Thymus (tissue), 11 donors: ENCODE data around the gene LRIT1. TPM values are rescaled to one million over a fixed set of nuclear protein-coding genes. Genes with fewer than 3 reads are reported as not detected.

Experiments
- DNase-seq, 9 donors: peaks; one replicate each; pipeline ENCODE4 v3.0.0-alpha.2; 2013; ENCODE audit warnings: low spot score in 9 of 9, low read depth in 6 of 9, missing footprints in 1 of 9
- H3K27ac ChIP-seq, 2 donors: one replicate each; pipeline ENCODE4 v1.5.1; 2013; ENCODE audit warnings: control low read depth in 1 of 2, low read depth in 1 of 2, low read length in 1 of 2, mild to moderate bottlenecking in 1 of 2, moderate library complexity in 1 of 2
- H3K27me3 ChIP-seq, 2 donors: one replicate each; pipeline ENCODE4 v1.5.1; 2013; ENCODE audit warnings: low read length in 1 of 2; ENCODE audit not compliant: control insufficient read depth in 2 of 2, insufficient read depth in 1 of 2
- H3K36me3 ChIP-seq, 2 donors: one replicate each; pipeline ENCODE4 v1.5.1; 2013; ENCODE audit warnings: low read length in 1 of 2, mild to moderate bottlenecking in 1 of 2, moderate library complexity in 1 of 2; ENCODE audit not compliant: control insufficient read depth in 2 of 2, insufficient read depth in 2 of 2
- H3K4me1 ChIP-seq, 2 donors: one replicate each; pipeline ENCODE4 v1.5.1; 2013; ENCODE audit warnings: low read length in 2 of 2; ENCODE audit not compliant: control insufficient read depth in 2 of 2, insufficient read depth in 2 of 2
- H3K4me3 ChIP-seq, 2 donors: one replicate each; pipeline ENCODE4 v1.5.1; 2013; ENCODE audit warnings: low read length in 2 of 2, control low read depth in 1 of 2, mild to moderate bottlenecking in 1 of 2
- H3K9me3 ChIP-seq, 2 donors: one replicate each; pipeline ENCODE4 v1.5.1; 2013; ENCODE audit warnings: low read length in 1 of 2, mild to moderate bottlenecking in 1 of 2; ENCODE audit not compliant: control insufficient read depth in 2 of 2, insufficient read depth in 1 of 2
- WGBS: extraction: QIAGEN DNeasy Blood & Tissue Kit; methylation state at CpG from one replicate; pipeline ENCODE4 v1.1.7; 2013; 5-methylcytosine and 5-hydroxymethylcytosine counted together
- polyA plus RNA-seq: library from polyadenylated mRNA; stranded (reverse); fragments of 200-250 nt; gene quantifications from one replicate; pipeline ENCODE4 v1.2.3, GENCODE V29; 2013
- total RNA-seq: library from RNA; stranded (reverse); fragments of 120-200 nt; gene quantifications from one replicate; pipeline ENCODE4 v1.2.4, GENCODE V29; 2013
- donor health status: healthy.

LRIT1 gene
- total and polyA plus RNA-seq, 2 donors: not detected

DNA sequence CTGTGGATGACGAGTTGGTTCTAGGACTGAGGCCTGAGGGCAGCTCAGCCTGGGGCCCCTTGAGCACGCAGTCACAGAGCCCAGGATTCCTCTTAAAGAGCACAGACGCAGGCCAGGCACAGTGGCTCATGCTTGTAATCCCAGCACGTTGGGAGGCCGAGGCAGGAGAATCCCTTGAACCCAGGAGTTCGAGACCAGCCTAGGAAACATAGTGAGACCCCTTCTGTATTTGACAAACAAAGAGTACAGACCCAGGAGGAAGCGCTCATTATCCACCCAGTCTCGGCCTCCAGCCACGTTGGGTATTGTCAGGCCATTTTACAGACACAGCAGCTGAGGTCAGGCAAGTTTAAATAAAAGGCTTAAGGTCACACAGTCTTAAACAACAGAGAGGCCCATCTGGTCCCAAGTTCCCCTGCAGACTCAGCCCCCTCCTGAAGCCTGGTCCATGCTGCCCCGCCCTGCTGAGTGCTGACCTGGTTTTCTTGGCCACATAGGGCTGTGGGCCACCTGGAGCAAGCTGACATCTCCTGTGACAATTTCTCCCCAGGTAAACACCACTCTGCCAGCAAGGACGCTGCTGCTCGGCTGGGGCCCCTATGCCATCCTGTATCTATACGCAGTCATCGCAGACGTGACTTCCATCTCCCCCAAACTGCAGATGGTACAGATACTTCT lies 16.1 kb upstream of the LRIT1 start:
- 85% methylated on average over 15 of the region's 15 CpGs for WGBS
- Histone ChIP-seq H3K36me3 (no peaks in the 10 kb centered on the region), H3K27me3 (peaks cover 0 to 13% of the 10 kb centered on the region in 2 donors), H3K9me3 (no peaks in the 10 kb centered on the region), H3K4me1 (no peaks in the 10 kb centered on the region), H3K4me3 (no peak overlapping the region), H3K27ac (no peak overlapping the region)
- DNase-seq: no peak

DNA sequence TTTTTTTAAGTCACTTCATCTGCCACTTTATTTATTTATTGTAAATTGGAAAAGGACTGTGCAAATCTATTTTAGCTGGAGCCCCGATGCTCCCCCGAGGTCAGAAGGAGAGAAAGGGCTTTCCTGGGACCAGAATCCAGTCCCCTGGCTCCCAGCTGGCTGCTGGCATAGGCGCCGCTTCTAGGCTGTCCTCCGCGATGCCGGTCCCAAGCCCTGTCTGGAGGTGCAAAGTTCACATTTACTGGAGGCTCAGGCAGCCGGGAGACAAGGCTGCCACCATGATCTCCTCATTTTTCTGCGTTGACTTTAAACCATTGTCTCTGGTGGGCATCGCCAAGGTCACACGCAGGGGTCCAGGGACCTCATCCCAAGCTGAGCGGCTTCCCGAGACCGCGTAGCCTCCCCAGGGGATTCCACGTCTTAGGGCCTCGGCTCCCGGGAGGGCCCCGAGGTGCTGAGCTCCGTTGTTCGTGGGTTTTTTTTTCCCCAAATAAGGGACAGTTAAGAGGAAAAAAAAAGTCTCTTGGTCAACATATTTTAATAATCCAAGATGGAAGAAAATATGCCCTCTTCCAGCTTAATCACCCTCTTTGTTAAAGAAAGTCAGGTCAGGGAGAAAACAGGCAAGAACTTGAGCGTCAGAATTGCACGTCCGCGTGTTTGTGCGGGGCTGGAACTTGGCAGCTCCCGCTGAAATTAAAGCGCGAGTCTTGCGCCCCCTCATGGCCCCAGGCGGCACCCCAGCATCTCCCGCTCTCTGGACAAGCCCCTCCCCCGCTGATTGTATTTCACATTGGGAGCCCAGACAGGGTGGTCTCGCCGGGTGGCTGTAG lies 15.4 kb upstream of the LRIT1 start:
- Histone ChIP-seq H3K36me3 (no peaks in the 10 kb centered on the region), H3K9me3 (no peaks in the 10 kb centered on the region), H3K27ac (no peak overlapping the region), H3K4me3 (no peak overlapping the region), H3K4me1 (no peaks in the 10 kb centered on the region), H3K27me3 (peaks cover 0 to 13% of the 10 kb centered on the region in 2 donors)
- WGBS: 43% methylated on average over 35 of the region's 35 CpGs
- peak in 5 of 9 donors; percentile 13 to 48 (median 26) for DNase-seq

DNA sequence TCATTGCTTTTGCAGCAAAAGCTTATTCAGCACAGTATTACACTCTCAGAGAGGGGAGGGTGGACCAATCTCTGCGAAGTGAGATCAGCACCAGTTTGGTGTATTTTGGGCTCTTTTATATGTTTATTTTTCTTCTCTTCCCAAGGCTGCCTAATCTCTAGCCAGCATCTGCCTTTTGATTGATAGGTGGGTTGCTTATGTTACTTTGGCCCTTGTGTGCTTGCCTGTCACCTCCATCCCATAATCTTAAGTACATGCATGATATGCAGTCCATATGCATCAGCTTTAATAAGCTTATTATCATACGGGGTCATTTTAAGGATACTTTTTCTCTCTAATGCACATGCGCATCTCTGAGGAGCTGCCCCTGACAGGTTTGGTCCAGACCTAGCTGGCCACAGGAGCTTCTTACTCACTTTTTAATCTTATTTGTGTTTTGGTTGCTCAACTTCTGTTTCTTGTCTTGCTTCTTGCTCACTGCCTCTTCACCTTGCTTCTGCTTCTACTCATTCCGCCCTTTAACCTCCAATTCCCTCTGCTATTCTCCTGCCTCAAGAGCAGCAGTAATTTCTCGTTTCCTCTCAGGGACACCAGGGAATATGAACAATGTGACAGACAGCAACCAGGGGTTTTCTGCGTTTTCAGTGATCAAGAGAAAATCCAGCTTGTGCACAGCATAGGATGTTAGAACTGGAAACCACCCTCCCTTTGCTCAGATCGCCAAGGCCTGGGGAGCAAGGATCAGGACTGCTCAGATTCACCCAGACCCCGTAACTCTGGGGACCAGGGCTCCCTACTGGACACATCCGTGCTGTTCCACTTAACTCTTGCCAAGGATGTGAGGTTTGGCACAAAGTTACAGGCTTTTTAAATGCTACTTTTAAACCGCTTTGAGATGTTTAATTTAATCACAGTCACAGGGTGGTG lies 13.5 kb upstream of the LRIT1 start:
- H3K36me3 ChIP-seq: no peaks in the 10 kb centered on the region
- H3K4me3 ChIP-seq: no peak overlapping the region
- H3K27me3 ChIP-seq: peaks cover 0 to 13% of the 10 kb centered on the region in 2 donors
- no peaks in the 10 kb centered on the region for H3K4me1 ChIP-seq
- no peaks in the 10 kb centered on the region for H3K9me3 ChIP-seq
- DNase-seq: no peak
- WGBS: 71% methylated on average over 10 of the region's 10 CpGs
- H3K27ac ChIP-seq: no peak overlapping the region

DNA sequence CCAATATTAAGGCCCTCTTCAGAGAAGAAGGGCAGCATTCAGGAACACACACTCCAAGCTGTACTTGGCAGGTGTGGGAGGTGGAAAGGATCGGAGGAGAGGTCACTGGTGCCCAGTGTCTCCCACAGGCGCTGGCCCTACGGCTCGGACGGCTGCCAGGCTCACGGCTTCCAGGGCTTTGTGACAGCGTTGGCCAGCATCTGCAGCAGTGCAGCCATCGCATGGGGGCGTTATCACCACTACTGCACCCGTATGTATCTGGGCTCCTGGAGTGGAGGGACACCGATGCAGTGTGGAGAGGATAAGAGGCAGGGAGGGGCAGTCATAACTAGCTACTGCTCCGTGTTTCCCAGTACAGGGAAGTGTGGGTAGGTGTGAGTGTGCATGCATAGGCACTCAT lies 7.4 kb upstream of the LRIT1 start:
- Histone ChIP-seq H3K27me3 (no peaks in the 10 kb centered on the region), H3K9me3 (no peaks in the 10 kb centered on the region), H3K4me1 (no peaks in the 10 kb centered on the region), H3K27ac (no peak overlapping the region), H3K36me3 (no peaks in the 10 kb centered on the region), H3K4me3 (no peak overlapping the region)
- no peak for DNase-seq
- WGBS: 87% methylated on average over 12 of the region's 12 CpGs

DNA sequence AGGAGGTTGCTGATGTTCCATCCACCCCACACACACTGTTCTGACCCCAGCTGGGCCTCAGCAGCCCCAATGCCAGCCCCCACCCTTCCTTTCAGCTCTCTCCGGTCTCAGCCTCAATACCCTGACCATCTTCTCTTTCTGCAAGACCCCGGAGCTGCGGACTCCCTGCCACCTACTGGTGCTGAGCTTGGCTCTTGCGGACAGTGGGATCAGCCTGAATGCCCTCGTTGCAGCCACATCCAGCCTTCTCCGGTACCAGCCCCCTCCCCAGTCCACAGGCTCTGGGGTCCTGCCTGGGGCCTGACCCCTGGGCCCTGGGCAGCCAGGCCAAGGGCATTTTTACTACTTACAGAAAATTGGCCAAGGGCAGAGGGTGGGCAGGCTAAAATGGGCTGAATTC lies 6.2 kb upstream of the LRIT1 start:
- no peaks in the 10 kb centered on the region for H3K4me1 ChIP-seq
- H3K9me3 ChIP-seq: no peaks in the 10 kb centered on the region
- no peak overlapping the region for H3K27ac ChIP-seq
- WGBS: 89% methylated on average over 6 of the region's 6 CpGs
- H3K27me3 ChIP-seq: no peaks in the 10 kb centered on the region
- no peak for DNase-seq
- H3K4me3 ChIP-seq: no peak overlapping the region
- H3K36me3 ChIP-seq: no peaks in the 10 kb centered on the region

DNA sequence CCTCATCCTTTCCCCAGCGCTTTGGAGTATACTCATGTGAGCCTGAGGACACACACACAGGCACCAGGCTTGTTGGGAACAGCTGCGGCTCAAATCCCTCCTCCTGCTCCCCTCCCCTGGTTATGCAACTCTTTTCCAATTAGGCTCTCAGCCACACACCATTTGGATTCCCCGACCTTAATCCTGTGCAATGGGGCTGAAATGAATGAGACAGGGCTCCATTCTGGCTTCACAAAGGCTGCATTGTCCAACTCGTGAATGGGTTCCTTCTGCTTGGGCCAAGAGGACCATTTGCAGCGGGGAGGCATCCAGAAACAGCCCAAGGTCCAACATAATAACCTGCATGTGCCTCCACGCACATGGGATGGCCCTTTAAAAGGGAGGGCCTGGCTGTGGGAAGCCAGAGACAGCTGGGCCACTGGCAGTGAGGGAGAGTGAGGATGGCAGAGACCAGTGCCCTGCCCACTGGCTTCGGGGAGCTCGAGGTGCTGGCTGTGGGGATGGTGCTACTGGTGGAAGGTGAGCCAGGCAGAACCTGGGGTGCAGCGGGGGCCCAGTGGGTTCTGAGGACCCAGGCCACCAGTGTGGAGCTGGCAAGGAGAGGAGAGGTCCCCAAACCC lies 3.4 kb upstream of the LRIT1 start, which contains the start of gene RGR:
TSS of gene RGR (plus strand) at position 403 of the 620 bp plus-strand sequence. CDS start at position 441, 38 bp downstream.
- H3K4me3 ChIP-seq: no peak within 1 kb of the TSS
- no peaks in the 10 kb centered on the region for H3K9me3 ChIP-seq
- DNase-seq: no peak
- H3K4me1 ChIP-seq: no peaks in the 10 kb centered on the region
- no peak within 1 kb of the TSS for H3K27ac ChIP-seq
- H3K36me3 ChIP-seq: no peaks in the 10 kb centered on the region
- no peaks in the 10 kb centered on the region for H3K27me3 ChIP-seq
- 80% methylated on average over 9 of the region's 9 CpGs for WGBS

DNA sequence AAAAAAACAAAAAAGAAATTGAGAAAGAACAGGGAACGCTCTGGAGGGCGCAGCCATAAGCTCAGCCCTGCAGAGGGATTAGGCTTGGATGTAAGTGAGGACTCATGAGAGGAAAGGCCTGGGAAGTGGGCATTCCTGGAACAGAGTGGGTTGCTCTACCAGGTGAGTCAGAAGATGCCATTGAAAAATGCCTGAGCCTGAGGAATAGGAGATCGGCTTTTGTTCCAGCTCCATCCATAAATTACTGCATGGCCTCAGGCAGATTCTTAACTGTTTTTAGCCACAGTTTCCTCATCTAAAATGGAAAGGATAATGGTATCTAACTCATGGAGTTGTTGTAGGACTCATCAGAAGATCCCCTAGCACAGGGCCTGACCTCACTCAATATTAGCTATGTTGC lies 2.4 kb upstream of the LRIT1 start:
- WGBS: 95% methylated on average over 3 of the region's 3 CpGs
- DNase-seq: no peak
- no peaks in the 10 kb centered on the region for H3K27me3 ChIP-seq

DNA sequence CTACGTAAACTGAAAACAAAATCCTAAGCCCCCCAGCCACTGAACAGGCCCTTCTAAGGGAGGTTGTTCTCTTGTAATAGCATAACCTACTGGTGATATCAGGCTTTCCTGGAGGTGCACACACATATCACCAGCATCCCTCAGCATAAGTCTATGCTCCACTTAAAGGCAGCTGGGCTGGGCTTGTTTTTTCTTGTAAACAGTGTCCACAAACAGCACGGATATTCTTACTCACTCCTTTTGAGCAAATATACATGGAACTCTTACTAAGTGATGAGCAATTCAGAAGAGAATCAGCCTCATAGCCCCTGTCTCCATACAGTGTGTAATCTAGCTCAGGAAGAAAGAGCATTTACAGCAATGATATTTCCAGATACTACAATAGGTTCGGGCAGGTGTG lies 2.4 kb downstream of the LRIT1 start:
- no peaks in the 10 kb centered on the region for H3K4me1 ChIP-seq
- no peak overlapping the region for H3K27ac ChIP-seq
- no peaks in the 10 kb centered on the region for H3K9me3 ChIP-seq
- DNase-seq: no peak
- H3K27me3 ChIP-seq: peaks cover 2 to 11% of the 10 kb centered on the region in 2 donors
- WGBS: 92% methylated on average over 3 of the region's 3 CpGs
- H3K4me3 ChIP-seq: no peak overlapping the region
- H3K36me3 ChIP-seq: no peaks in the 10 kb centered on the region

More for the DNA sequence above, 2.4 kb upstream of the LRIT1 start:
- Histone ChIP-seq H3K9me3 (no peaks in the 10 kb centered on the region), H3K27ac (no peak overlapping the region), H3K36me3 (no peaks in the 10 kb centered on the region), H3K4me1 (no peaks in the 10 kb centered on the region), H3K4me3 (no peak overlapping the region)
